OCI-LY3 (cell line): ENCODE results near the gene DBNDD2.

Experiments
- CTCF ChIP-seq: fragments of 200-600, 300-600 bp; sonication (generic); IDR thresholded peaks from 2 replicates; pipeline ENCODE4 v1.5.1; 2014; ENCODE audit warnings: antibody characterized with exemption, low read length, low read depth
- EZH2phosphoT487 ChIP-seq: fragments of 200-600 bp; shearing (Covaris generic); IDR thresholded peaks from 2 replicates; pipeline ENCODE4 v1.6.1; 2018; ENCODE audit warnings: antibody characterized with exemption, mixed run types, low read depth

- TF ChIP-seq CTCF (no peak), EZH2phosphoT487 (no peak)
These were observed 18.4 kb downstream of the DBNDD2 start for GRCh38 chr20:45426320-45427016.
